Erythroblast (primary cell): ENCODE data around the gene TRIP13.

ENCODE experiments used
- DNase-seq, 2 experiments: peaks; one replicate each; lab custom pipeline; 2025; lab: John Stamatoyannopoulos, UW
- GATA1 ChIP-seq: IDR thresholded peaks from 2 replicates; pipeline ENCODE4 v1.6.1; 2011; ENCODE audit warnings: low read depth, mild to moderate bottlenecking, control low read depth, low read length, moderate library complexity
- POLR2A ChIP-seq: IDR thresholded peaks from 2 replicates; pipeline ENCODE4 v1.6.1; 2011; ENCODE audit warnings: mild to moderate bottlenecking, low read length

TRIP13 gene

DNA sequence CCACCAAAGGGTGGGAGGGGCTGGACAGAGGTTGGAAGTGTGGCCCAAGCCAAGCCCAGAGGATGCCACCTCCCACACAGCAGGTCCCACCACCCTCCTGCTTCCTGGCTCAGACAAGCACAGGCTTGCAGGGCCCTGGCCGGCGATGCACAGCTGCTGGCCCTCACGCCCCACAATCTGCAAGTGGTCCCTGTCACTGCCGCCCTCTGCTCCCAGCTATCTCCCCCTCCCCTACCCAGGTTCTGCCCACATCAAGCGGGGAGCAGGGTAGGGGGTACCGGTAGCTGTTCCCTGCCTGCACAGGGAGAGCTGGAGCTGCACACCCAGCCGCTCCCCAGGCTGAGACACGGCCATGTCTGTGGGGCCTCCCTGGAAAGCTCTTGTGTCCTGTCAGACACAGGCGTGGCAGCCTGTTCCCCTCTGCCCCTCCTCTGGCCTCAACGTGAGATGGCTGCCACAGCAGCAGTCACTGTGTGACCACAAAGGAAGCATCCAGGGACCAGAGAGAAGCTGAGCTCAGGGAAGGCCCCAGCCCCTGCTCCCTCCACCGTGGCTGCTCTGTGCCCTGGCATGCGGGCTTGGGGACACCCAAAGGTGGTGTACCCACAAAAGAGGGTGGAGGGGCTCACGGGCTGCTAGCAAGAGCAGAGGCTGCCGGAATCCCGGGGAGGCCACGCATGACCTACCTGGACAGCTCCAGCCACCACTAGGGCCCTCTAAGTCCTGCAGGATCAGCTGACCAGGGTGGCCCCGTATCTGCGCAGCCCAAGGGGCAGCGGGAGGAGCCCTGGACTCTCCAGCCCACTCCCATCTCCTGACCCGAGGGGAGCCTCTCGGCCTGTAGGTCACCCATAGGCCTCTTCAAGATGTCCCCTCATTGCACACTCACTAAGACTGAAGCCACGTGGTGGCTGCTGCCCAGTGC is 31.0 kb upstream of the TRIP13 start:
- TF ChIP-seq POLR2A (no peak), GATA1 (no peak)
- DNase-seq: no peak

- no peak for DNase-seq
- TF ChIP-seq GATA1 (no peak), POLR2A (no peak)
Observed at GRCh38 chr5:862367-863243, 30.1 kb upstream of the TRIP13 start.

DNA sequence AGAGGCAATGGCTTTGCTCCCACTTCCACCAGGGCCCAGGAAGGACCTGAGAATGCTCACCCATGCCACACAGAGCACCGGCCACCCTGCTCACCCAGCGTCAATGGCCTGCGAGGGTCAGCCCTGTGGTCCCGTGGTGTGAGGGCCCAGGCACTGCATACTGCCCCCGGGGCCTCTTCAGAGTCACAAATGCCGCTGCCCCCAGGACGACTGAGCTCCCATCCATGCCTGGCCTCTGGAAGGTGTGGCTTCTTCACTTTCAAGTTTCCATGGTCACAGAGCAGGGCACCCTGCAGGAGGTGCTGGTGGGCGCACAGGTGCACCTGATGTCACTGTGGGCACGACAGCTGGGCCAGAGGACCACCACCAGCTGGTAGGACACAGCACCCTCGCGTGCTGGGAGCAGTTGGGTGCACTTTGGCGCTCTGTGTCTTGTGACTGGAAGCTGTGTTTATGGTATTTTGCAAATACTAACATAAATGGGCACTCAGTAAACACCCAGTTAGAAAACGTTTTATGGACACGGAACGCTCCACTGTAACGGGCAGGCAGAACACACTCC is 29.4 kb upstream of the TRIP13 start:
- TF ChIP-seq POLR2A: no peak
- no peak for TF ChIP-seq GATA1
- no peak for DNase-seq

DNA sequence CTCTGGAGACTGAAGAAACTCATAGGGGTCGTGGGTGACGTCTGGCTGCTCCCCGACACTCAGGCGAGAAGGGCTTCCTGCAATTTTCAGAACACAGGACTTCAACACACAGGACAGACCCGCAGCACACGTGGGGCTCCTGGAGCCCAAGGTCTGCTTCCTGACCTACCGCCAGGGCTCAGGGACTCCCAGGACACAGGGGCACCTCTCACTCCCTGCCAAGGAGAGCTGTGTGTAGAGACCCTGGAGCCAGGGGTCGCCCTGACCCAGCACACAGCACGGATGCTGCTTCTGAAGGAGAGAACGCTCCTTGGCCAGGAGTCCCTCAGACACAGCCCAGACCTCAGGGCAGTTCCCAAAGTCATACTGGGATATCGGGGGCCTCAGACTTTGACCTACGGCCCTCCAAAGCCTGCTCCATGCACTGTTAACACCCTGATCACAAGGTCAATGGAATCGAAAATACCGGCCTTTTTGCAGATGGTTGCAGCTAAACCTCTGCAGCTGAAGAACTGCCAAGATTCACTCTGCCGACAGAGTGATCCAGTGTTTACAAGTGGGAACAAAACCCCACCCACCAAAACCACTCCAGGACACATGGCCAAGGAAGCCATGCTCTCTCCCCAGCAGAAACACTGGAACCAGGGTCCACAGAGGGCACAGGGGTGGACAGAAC is 28.1 kb upstream of the TRIP13 start:
- no peak for DNase-seq
- TF ChIP-seq GATA1: no peak
- no peak for TF ChIP-seq POLR2A

DNA sequence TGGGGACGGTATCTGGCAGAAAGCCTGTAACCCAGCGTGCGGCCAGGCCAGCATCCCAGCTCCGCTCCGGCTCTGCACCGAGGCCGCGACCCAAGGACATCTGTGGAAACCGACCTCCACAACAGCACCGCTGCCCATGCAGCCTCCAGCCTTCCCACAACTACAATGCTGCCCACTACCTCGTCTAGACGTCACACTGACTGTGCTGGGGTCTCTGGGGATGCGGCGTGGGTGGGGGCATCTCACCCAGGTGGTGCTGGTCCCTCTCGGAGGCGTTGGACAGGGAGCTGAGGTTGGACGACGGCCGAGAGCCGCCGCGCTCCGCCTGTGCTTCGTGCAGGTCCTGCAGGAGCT is 27.5 kb upstream of the TRIP13 start:
- no peak for DNase-seq
- TF ChIP-seq POLR2A: no peak
- TF ChIP-seq GATA1: no peak

DNA sequence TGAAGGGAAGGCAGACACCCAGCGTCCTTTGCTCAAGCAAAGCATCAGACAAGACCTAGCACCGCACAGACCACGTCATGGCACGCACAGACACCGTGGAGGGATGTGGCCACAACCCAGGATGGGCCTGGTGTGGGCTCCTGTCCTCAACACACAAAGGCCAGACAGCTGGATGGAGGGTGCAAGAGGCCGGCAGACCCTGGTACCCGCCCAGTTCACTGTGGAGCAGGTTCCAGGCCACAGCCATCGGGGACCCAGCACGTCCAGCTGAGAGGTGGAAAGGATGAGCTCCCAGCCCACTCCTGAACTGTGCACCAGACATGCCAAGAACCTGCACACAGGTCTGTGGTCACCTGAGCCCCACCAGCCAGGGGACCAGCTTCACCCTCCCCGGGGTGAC is 26.9 kb upstream of the TRIP13 start:
- no peak for TF ChIP-seq GATA1
- no peak for TF ChIP-seq POLR2A
- DNase-seq: no peak

DNA sequence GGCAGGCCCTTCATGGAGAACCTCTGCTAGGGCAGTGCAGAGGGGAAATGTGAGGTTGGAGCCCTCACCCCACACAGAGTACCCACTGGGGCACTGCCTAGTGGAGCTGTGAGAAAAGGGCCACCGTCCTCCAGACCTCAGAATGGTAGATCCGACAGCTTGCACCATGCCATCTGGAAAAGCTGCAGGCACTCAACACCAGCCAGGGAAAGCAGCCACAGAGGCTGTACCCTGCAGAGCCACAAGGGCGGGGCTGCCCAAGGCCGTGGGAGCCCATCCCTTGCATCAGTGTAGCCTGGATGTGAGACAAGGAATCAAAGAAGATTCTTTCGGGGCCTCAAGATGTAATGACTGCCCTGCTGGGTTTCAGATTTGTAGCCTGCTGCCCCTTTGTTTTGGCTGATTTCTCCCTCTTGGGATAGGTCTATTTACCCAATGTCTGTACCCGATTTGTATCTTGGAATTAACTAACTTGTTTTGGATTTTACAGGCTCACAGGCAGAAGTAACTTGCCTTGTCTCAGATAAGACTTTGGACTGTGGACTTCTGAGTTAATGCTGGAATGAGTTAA is 25.3 kb upstream of the TRIP13 start:
- DNase-seq: no peak
- TF ChIP-seq GATA1: no peak
- no peak for TF ChIP-seq POLR2A

DNA sequence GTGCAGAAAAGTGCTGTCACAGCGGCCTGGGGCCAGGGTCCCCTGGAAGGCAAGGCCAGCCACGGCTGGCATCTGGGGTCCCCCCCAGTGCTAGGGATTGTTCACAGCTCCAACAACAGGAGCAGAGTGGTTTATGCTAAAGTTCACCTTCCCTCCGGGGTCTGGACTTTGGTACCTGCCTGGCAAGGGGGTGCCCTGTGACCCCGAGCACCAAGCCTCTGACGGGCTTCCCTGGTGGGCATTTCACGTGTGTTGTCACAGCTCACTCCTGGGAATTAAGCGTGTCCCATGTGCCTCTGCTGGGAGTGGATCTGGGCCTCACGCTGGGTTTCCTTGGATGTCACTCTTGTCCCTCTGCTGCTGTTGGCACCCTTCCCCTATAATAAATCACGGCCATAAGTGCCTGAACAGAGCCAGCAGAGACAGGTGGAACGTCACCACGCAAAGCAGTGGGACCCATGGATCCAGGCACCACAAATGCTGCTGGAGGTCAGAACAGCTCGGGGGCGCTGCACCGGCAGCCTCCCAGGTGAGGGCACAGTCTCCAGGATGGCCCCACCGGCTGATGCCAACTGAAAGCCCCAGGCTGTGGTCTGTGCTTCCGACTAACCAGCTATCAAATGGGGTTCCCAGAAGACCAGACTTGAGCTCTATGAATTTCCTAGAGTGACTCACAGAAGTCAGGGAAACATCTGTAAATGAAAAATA is 24.1 kb upstream of the TRIP13 start:
- DNase-seq: no peak
- TF ChIP-seq POLR2A (no peak), GATA1 (no peak)

DNA sequence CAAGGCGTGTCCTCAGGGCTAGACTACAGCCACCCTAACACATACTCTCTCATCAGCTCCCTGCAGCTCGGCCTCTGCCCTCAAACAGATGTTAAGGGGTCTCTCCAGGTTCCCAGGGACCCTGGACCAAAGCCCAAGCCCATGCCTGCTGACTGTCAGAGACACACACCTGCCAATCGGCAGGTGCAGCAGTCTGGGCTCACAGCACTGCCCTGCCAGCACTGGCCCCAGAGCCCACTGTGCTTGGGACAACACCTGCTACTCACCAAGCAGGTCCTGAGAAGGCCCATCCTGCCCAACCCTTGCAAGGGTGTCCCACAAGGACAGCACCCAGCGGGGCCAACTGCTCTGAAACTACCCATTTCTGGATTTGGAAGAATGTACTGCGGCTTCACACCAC is 21.7 kb upstream of the TRIP13 start:
- no peak for DNase-seq
- TF ChIP-seq GATA1 (no peak), POLR2A (no peak)

GRCh38 chr5:871596-872298 is 20.9 kb upstream of the TRIP13 start:
- TF ChIP-seq POLR2A: no peak
- DNase-seq: no peak

DNA sequence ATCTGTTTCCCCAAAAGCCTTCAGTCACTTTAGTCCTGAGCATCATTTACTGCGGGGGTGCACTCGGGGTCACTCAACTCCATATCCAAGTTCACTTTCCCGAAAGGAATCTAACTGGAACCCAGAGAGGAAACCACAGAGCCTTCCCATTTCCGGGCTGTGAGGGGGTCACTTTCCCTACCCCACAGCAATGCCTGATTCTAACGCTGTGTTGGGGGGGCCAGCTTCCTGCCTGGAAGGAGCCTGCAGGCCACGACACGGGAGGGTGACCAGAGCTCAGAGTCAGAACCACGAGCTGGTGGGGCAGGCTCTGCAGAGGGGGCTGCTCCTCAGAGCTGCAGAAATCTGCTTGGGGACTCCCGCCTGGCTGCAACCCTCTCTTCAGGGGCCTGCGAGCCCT is 20.4 kb upstream of the TRIP13 start:
- TF ChIP-seq POLR2A (no peak), GATA1 (no peak)
- DNase-seq: no peak

DNA sequence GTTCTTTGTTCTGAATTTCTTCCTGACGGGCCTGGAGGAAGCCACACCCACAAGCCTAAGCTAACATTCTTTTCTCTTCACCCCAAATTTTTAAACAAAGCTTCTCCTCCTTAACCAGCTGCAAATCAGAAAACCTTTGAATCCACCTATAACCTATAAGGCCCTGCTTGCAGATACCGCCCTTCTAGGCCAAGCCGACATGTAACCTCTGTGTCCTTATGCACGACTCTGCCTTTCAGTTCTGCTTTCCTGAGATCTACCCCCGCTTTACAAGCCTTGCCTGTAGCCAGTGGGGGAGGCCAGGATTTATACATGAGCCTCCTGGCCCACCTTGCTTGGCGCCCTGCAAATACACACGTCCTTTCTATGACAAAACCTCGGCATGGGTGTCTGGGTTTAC is 19.4 kb upstream of the TRIP13 start:
- TF ChIP-seq GATA1 (no peak), POLR2A (no peak)
- DNase-seq: no peak
